GM12875 (cell line): ENCODE data around the gene SPC25.
A peak's percentile ranks its signal among the peaks of the same experiment; 100 is the strongest.

ENCODE experiments used
- H3K4me3 ChIP-seq: one replicate; pipeline ENCODE4 v1.5.1; 2011; ENCODE audit warnings: low read depth, low read length, control low read depth
- CTCF ChIP-seq: IDR thresholded peaks from 2 replicates; pipeline ENCODE4 v1.5.1; 2011; ENCODE audit warnings: low read depth, mild to moderate bottlenecking, control low read depth, inconsistent platforms, low read length, moderate library complexity, borderline replicate concordance; ENCODE audit not compliant: insufficient read depth

The SPC25 gene

DNA sequence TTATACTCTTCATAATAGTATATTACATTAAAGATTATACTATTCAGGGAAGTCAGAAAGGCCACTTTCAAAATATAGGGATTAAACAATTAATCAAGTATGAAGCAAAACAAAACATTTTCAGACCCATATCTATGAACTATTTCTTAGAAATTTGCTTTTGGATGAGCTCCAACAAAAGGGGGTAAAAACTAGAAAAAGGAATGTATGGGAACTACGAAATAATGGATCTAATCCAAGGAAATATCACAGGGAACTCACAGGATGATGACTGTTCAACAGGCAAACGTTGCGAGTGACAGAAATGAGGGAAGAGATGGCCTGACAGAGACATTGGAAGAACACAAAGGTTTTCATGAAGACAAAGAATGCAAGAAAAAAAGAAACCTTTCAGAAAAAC, 38.8 kb upstream of the SPC25 start:
- H3K4me3 ChIP-seq, result no peak overlapping the region

GRCh38 chr2:168928113-168928831, 38.0 kb upstream of the SPC25 start:
- no peak for TF ChIP-seq CTCF
- H3K4me3 ChIP-seq, result no peak overlapping the region

More for the DNA sequence above, 38.8 kb upstream of the SPC25 start:
- TF ChIP-seq CTCF, result no peak

GRCh38 chr2:168926621-168927386, 36.6 kb upstream of the SPC25 start:
- H3K4me3 ChIP-seq, result no peak overlapping the region
- no peak for TF ChIP-seq CTCF

DNA sequence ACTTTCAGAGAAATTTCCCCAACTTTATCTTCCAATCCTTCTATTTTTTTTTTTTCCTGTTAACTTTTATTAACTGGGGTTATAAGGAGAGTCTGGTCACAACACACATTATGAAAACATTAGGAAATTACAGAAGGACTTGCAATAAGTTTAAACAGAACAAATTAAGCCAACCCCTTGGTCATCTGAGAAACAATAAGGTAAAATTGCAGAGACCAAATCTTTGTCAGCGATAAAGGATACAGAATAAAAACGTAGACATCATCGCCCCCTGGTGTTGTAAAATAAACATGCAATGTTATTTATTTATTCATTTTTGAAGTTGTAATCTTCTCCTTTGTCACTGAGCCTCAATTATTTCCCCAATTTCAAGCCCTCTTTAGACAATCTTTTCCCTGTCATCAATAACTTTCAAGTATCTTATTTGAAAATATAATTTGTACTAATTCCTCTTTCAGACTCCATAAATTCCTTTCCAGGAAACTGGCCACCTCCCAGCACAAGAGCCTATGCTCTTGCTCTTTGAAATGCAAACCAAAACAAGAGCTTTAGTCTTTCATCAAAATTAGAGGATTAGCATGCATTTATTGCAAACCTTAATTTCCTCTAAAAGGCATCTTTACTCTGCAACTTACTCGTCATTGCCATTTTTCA, 30.4 kb upstream of the SPC25 start:
- H3K4me3 ChIP-seq, result no peak overlapping the region
- TF ChIP-seq CTCF, result peak; percentile 26; the same call in 1 of the 2 replicates

DNA sequence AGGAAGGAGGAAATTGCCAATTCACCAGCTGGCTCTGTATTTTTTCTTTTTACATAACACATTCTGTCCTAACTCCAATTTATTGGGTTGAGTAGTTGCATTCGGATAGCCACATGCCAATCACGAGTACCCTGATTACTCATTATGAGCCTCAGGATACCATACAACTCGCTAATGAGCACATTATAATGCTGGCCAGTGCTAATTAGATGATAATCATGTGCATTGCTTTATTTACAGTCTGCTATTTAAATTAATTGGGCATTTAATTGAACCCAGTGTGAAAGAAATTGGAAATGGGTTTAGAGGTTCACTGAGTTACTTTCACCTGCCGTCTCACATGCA, 26.1 kb upstream of the SPC25 start:
- no peak overlapping the region for H3K4me3 ChIP-seq
- TF ChIP-seq CTCF, result no peak

GRCh38 chr2:168915441-168916330, 25.5 kb upstream of the SPC25 start:
- no peak overlapping the region for H3K4me3 ChIP-seq
- TF ChIP-seq CTCF, result no peak
